Vagina (tissue), 2 donors: ENCODE results near the gene SDCCAG8.

Experiments used
- POLR2A ChIP-seq, 2 donors: fragments of 450-650 bp; IDR thresholded peaks; one replicate each; pipeline ENCODE4 v1.6.1; 2017; ENCODE audit warnings: antibody characterized with exemption in 2 of 2, mild to moderate bottlenecking in 2 of 2, moderate library complexity in 2 of 2
- TF ChIP-seq, protein P1 (sequence below), 3 experiments: fragments of 450-650 bp in 2 of 3; fragments of 200-600 bp in 1 of 3; sonication (generic) in 1 of 3; IDR thresholded peaks; one replicate each; pipeline ENCODE4 v1.5.1; 2017 to 2019; ENCODE audit warnings: antibody characterized with exemption in 3 of 3, mild to moderate bottlenecking in 2 of 3, moderate library complexity in 2 of 3

DNA sequence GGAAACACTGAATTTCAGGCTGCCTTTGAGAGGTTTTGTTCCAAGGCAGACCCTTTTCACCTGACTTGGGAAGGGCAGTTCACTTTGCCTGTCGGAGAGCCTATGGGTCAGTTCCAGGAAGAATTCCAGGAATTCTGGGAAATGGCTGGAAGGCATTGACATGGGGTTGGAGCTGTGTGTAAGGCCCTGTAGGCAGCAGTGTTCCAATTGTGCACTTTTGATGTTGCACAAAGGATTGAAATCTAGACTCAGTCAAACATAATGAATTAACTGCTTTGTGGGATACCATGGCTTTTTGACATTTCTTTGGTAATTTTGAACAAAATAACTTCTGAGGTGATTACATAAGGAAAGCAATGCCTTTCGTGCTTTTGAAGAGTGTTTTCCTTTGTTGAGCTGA is 184.6 kb downstream of the SDCCAG8 start:
- no peak for TF ChIP-seq POLR2A (IDR thresholded peaks at IDR 0.05)
- TF ChIP-seq, protein P1, sequence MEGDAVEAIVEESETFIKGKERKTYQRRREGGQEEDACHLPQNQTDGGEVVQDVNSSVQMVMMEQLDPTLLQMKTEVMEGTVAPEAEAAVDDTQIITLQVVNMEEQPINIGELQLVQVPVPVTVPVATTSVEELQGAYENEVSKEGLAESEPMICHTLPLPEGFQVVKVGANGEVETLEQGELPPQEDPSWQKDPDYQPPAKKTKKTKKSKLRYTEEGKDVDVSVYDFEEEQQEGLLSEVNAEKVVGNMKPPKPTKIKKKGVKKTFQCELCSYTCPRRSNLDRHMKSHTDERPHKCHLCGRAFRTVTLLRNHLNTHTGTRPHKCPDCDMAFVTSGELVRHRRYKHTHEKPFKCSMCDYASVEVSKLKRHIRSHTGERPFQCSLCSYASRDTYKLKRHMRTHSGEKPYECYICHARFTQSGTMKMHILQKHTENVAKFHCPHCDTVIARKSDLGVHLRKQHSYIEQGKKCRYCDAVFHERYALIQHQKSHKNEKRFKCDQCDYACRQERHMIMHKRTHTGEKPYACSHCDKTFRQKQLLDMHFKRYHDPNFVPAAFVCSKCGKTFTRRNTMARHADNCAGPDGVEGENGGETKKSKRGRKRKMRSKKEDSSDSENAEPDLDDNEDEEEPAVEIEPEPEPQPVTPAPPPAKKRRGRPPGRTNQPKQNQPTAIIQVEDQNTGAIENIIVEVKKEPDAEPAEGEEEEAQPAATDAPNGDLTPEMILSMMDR (IDR thresholded peaks at IDR 0.05), result no peak
